ENCODE results near the gene RBM4B. TPM values are rescaled to one million over a fixed set of nuclear protein-coding genes. Genes with fewer than 3 reads are reported as not detected.

Gene RBM4B
- total and polyA plus RNA-seq, 2 of the 4 experiments (the other 2 are of a cell fraction) = 23.1 to 26.7 TPM

DNA sequence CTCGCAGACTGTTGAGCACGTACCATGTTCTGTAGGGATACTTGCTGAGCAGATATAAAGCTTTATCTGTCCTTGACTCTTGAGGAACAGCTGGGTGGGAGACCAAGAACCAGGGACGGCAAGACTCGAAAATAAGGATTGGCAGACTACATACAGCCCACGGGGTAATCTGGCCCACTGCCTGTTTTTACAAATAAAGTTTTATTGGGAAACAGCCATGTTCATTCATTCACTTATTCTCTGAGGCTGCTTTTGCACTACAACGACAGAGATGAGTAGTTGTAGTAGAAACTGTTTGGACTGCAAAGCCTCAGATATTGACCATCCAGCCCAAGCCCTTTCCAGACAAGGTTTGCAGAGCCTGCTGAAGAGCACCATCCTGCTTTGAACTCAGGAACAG lies 20.3 kb upstream of the RBM4B start:
- Histone ChIP-seq H2AK5ac (ENCODE audit: low read depth, low read length) (no peak overlapping the region), H2BK15ac (ENCODE audit: low read depth, low read length) (no peak overlapping the region), H3K4me2 (ENCODE audit: low read depth, low read length) (no peak overlapping the region), H3K4me1 (ENCODE audit: control insufficient read depth, insufficient read depth, low read length) (no peaks in the 10 kb centered on the region), H2BK5ac (ENCODE audit: low read depth, low read length, poor library complexity, severe bottlenecking) (no peak overlapping the region), H3K18ac (ENCODE audit: low read depth, low read length) (no peak overlapping the region), H4K20me1 (ENCODE audit: insufficient read depth, low read length) (no peaks in the 10 kb centered on the region), H2BK20ac (ENCODE audit: low read depth, low read length) (no peak overlapping the region), H3K27me3 (ENCODE audit: control insufficient read depth, insufficient read depth, low read length) (no peaks in the 10 kb centered on the region; the same call in 1 of the 2 replicates), H3K9me1 (ENCODE audit: insufficient read depth, low read length) (no peaks in the 10 kb centered on the region), H2BK120ac (ENCODE audit: low read depth, low read length) (no peak overlapping the region), H2AFZ (replicated peaks; ENCODE audit: low read length, poor library complexity) (no peak overlapping the region), H3K4ac (ENCODE audit: low read depth, low read length) (no peak overlapping the region), H3K14ac (replicated peaks; ENCODE audit: low read depth, low read length) (no peak overlapping the region), H4K91ac (ENCODE audit: insufficient read depth, low read depth, low read length) (no peak overlapping the region), H3K23ac (ENCODE audit: low read depth, low read length) (no peak overlapping the region), H3K79me1 (ENCODE audit: low read depth in 1 of 2, low read length in 2 of 2) (no peaks in the 10 kb centered on the region), H3K36me3 (ENCODE audit: control insufficient read depth, insufficient read depth, low read length) (no peaks in the 10 kb centered on the region), H3K9me3 (ENCODE audit: control insufficient read depth, insufficient read depth, low read length) (peaks cover 7% of the 10 kb centered on the region), H3K56ac (ENCODE audit: extremely low read depth, insufficient read depth, low read length) (no peak overlapping the region), H3K4me3 (ENCODE audit: insufficient read depth, low read depth, low read length) (no peak overlapping the region), H4K8ac (ENCODE audit: low read depth in 2 of 2, low read length in 2 of 2) (no peak overlapping the region), H3K9ac (ENCODE audit: low read depth, low read length) (no peak overlapping the region), H3K27ac (ENCODE audit: insufficient read depth, low read length) (no peak overlapping the region), H4K5ac (ENCODE audit: low read depth, low read length) (no peak overlapping the region), H2AK9ac (replicated peaks; ENCODE audit: low read depth, low read length, poor library complexity) (no peak overlapping the region)
- POLR2A ChIA-PET (ENCODE audit: unreplicated experiment) = no interaction called here
- intact Hi-C loops (cut with micrococcal nuclease) (no loop called here), dilution Hi-C loops (cut with HindIII; ENCODE audit: low sequenced_read_pairs, unreplicated experiment) (no loop called here), in situ Hi-C loops (cut with MboI; ENCODE audit: low sequenced_read_pairs) (no loop called here)
- WGBS, 2 experiments (ENCODE audit: extremely low coverage in 2 of 2, insufficient read length in 1 of 2) = 92% methylated on average over 2 of the region's 6 CpGs; no CpG with 5 or more reads in 1 of the 2 experiments
- DNase-seq = no peak
- ATAC-seq (ENCODE audit: low read depth) = no peak
- CTCF ChIA-PET = no interaction called here
- TF ChIP-seq BHLHE40 (IDR thresholded peaks at IDR 0.05; ENCODE audit: low read depth, low read length) (no peak), RAD21 (IDR thresholded peaks at IDR 0.05; ENCODE audit: low read length) (no peak), RFX5 (IDR thresholded peaks at IDR 0.05; ENCODE audit: low read depth, low read length) (no peak), POLR2A (IDR thresholded peaks at IDR 0.05; ENCODE audit: low read depth, low read length) (no peak)
- BruUV-seq (replicated peaks) = no TSS peak
